ENCODE data around the gene ING5. TPM values are rescaled to one million over a fixed set of nuclear protein-coding genes. Genes with fewer than 3 reads are reported as not detected.

Gene ING5
- total RNA-seq, 1 experiment from 2014 or later = 35.1 TPM

DNA sequence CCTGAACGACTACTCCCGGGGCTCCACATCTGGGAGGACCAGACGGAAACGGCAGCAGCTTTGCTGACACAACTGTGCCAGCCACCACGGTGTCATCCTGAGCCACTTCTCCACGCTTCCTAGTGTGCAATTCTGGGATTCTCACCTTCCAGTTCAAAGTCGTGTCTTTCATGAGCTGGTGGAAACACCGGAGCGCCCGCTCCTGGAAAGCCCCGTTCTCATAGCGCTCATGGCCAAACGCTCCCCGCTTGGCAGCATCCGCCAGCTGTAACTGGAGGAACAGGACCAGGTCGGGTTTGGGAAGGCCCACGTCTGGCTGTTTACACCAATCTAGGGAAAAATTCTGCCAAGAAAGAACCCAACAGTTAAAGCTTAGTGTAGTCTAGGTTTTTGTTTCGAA, 23.5 kb upstream of the ING5 start:
- Mint-ChIP-seq H3K36me3 (ENCODE audit: insufficient read depth, unreplicated experiment) (peaks cover 81% of the 10 kb centered on the region), H3K27me3 (ENCODE audit: unreplicated experiment) (no peaks in the 10 kb centered on the region), H3K4me1 (ENCODE audit: low read depth, unreplicated experiment) (peaks cover 8% of the 10 kb centered on the region), H3K27ac (ENCODE audit: unreplicated experiment) (no peak overlapping the region), H3K9me3 (ENCODE audit: low read depth, unreplicated experiment) (no peaks in the 10 kb centered on the region), H3K4me3 (ENCODE audit: low read depth, unreplicated experiment) (no peak overlapping the region)
- CTCF ChIA-PET = no interaction called here
- TF ChIP-seq, protein P1, sequence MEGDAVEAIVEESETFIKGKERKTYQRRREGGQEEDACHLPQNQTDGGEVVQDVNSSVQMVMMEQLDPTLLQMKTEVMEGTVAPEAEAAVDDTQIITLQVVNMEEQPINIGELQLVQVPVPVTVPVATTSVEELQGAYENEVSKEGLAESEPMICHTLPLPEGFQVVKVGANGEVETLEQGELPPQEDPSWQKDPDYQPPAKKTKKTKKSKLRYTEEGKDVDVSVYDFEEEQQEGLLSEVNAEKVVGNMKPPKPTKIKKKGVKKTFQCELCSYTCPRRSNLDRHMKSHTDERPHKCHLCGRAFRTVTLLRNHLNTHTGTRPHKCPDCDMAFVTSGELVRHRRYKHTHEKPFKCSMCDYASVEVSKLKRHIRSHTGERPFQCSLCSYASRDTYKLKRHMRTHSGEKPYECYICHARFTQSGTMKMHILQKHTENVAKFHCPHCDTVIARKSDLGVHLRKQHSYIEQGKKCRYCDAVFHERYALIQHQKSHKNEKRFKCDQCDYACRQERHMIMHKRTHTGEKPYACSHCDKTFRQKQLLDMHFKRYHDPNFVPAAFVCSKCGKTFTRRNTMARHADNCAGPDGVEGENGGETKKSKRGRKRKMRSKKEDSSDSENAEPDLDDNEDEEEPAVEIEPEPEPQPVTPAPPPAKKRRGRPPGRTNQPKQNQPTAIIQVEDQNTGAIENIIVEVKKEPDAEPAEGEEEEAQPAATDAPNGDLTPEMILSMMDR (IDR thresholded peaks at IDR 0.05; ENCODE audit: unreplicated experiment) = no peak
- BruUV-seq (replicated peaks) = no TSS peak
- no peak for DNase-seq
- intact Hi-C loops (cut with micrococcal nuclease; ENCODE audit: unreplicated experiment) = no loop called here

DNA sequence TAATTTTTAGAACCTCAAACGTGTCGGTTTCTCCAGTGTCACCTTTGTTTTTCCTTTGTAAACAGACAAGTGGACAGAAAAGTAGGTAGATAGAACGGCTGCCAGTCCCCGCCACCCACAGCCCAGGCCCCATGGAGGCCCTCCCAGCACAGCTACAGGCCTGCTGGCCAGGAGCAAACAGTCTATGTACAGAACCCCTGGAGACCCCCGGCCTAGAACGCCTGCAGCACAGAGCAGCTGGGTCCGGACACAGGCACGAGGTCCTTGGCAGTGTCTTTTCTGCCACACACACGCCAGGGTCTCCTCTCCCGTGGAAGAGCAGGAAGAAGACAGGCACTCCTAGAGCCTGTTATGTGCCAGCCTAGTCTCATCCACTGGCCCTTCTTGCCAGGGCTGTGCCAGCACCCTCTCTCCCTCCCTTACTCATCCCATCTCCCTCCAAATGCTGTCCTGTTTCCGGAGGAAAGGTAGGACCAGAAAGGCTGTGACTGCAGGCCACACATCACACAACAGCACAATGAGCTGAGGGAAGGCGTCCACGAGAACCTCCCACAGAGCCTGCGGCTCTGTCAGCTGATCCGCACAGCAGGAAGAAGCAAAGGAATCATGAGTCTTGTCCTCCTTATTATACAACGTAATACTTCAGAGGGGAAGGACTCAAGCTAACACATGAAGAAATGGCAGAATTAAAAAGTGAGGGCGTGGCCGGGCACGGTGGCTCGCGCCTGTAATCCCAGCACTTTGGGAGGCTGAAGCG, 22.9 kb upstream of the ING5 start:
- Mint-ChIP-seq H3K4me3 (ENCODE audit: low read depth, unreplicated experiment) (no peak overlapping the region), H3K4me1 (ENCODE audit: low read depth, unreplicated experiment) (peaks cover 8% of the 10 kb centered on the region), H3K36me3 (ENCODE audit: insufficient read depth, unreplicated experiment) (peaks cover 81% of the 10 kb centered on the region), H3K27me3 (ENCODE audit: unreplicated experiment) (no peaks in the 10 kb centered on the region), H3K9me3 (ENCODE audit: low read depth, unreplicated experiment) (no peaks in the 10 kb centered on the region), H3K27ac (ENCODE audit: unreplicated experiment) (no peak overlapping the region)
- BruUV-seq (replicated peaks) = no TSS peak
- intact Hi-C loops (cut with micrococcal nuclease; ENCODE audit: unreplicated experiment) = no loop called here
- no peak for DNase-seq
- TF ChIP-seq, protein P1 (IDR thresholded peaks at IDR 0.05; ENCODE audit: unreplicated experiment) = no peak
- CTCF ChIA-PET = interaction anchor here (0.6 kb wide), 1 partner anchor 776 kb away, joined by 3 read pairs; no protein-coding TSS in a partner anchor

DNA sequence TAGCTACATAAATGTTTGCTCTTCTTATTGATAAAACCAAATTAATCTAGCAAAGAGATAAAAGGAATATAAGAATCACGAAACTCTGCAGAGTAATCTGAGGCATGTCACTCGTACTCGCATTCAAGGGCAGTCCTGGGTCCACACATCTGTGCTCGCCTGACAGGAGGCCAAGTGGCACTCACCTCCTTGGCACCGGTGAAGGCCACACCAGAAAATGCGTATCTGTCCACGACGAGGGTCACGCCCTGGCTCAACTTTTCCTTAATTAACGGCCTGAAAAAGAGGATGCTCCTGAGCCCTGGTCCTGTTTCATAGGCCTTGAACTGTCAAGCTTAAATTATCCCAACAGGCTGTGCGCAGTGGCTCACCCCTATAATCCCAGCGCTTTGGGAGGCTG, 21.8 kb upstream of the ING5 start:
- Mint-ChIP-seq H3K4me3 (ENCODE audit: low read depth, unreplicated experiment) (no peak overlapping the region), H3K27ac (ENCODE audit: unreplicated experiment) (no peak overlapping the region), H3K27me3 (ENCODE audit: unreplicated experiment) (no peaks in the 10 kb centered on the region), H3K36me3 (ENCODE audit: insufficient read depth, unreplicated experiment) (peaks cover 86% of the 10 kb centered on the region), H3K9me3 (ENCODE audit: low read depth, unreplicated experiment) (no peaks in the 10 kb centered on the region), H3K4me1 (ENCODE audit: low read depth, unreplicated experiment) (peaks cover 8% of the 10 kb centered on the region)
- BruUV-seq (replicated peaks) = no TSS peak
- intact Hi-C loops (cut with micrococcal nuclease; ENCODE audit: unreplicated experiment) = no loop called here
- no peak for DNase-seq
- TF ChIP-seq, protein P1 (IDR thresholded peaks at IDR 0.05; ENCODE audit: unreplicated experiment) = no peak
- CTCF ChIA-PET = interaction anchor here (0.7 kb wide), 1 partner anchor 40 kb away, joined by 4 read pairs; no protein-coding TSS in a partner anchor

DNA sequence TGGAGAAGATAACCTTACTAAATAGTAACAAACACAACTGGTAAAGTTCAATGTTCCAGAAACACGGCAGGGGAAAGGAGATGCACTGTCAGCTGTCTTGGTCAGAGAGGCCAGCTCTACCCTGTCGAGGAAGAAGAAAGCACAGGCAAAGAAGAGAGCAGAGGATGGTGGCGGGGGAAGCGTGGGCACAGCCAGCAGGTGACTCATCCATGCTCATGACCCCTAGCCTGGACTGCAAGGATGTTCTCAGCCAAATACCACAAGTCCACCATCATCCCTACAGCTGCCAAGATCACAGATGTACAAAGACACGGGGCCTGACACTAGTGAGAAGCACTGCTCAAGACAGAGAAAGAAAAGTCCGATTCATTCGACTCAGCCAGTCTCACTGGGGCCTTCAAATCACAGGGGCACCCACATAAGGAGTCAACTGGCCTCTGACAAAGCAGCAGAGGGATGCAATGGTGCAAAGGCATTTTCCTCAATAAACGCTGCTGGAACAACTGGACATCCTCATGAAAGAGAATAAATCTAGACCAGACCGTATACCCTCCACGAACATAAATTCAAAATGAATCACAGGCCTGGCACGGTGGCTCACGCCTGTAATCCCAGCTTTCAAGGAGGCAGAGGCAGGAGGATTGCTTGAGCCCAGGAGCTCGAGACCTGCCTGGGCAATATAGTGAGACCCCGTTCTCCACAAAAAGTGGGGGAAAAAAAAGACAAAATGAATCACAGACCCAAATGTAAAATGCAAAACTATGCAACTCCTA, 20.8 kb upstream of the ING5 start:
- CTCF ChIA-PET = no interaction called here
- Mint-ChIP-seq H3K27ac (ENCODE audit: unreplicated experiment) (no peak overlapping the region), H3K27me3 (ENCODE audit: unreplicated experiment) (no peaks in the 10 kb centered on the region), H3K4me1 (ENCODE audit: low read depth, unreplicated experiment) (peaks cover 8% of the 10 kb centered on the region), H3K4me3 (ENCODE audit: low read depth, unreplicated experiment) (no peak overlapping the region), H3K36me3 (ENCODE audit: insufficient read depth, unreplicated experiment) (peaks cover 85% of the 10 kb centered on the region), H3K9me3 (ENCODE audit: low read depth, unreplicated experiment) (no peaks in the 10 kb centered on the region)
- BruUV-seq (replicated peaks) = no TSS peak
- intact Hi-C loops (cut with micrococcal nuclease; ENCODE audit: unreplicated experiment) = no loop called here
- TF ChIP-seq, protein P1 (IDR thresholded peaks at IDR 0.05; ENCODE audit: unreplicated experiment) = no peak
- DNase-seq = no peak

Measured in Calu3 (cell line).